ENCODE measurements around the gene KCNC3.

KCNC3 gene

GRCh38 chr19:50280074-50280473 lies 49.1 kb downstream of the KCNC3 start:
- no peak for DNase-seq (ENCODE audit: low read depth in 2 of 3, low spot score in 1 of 3)

- no peak for DNase-seq (ENCODE audit: low read depth in 2 of 3, low spot score in 1 of 3)
These were observed 51.1 kb downstream of the KCNC3 start for GRCh38 chr19:50277966-50278580.

GRCh38 chr19:50276370-50277063 lies 52.7 kb downstream of the KCNC3 start:
- DNase-seq (ENCODE audit: low read depth in 2 of 3, low spot score in 1 of 3): no peak

- DNase-seq (ENCODE audit: low read depth in 2 of 3, low spot score in 1 of 3): no peak
These were observed 53.4 kb downstream of the KCNC3 start for GRCh38 chr19:50275577-50276368.

GRCh38 chr19:50273821-50274220 lies 55.4 kb downstream of the KCNC3 start:
- no peak for DNase-seq (ENCODE audit: low read depth in 2 of 3, low spot score in 1 of 3)

GRCh38 chr19:50272263-50272897 lies 56.8 kb downstream of the KCNC3 start:
- no peak for DNase-seq (ENCODE audit: low read depth in 2 of 3, low spot score in 1 of 3)

- no peak for DNase-seq (ENCODE audit: low read depth in 2 of 3, low spot score in 1 of 3)
These were observed 59.5 kb downstream of the KCNC3 start for GRCh38 chr19:50269653-50270052.

- DNase-seq (ENCODE audit: low read depth in 2 of 3, low spot score in 1 of 3): no peak
These were observed 60.7 kb downstream of the KCNC3 start for GRCh38 chr19:50268501-50268900.

- no peak for DNase-seq (ENCODE audit: low read depth in 2 of 3, low spot score in 1 of 3)
These were observed 61.1 kb downstream of the KCNC3 start for GRCh38 chr19:50268041-50268440.

GRCh38 chr19:50266896-50267295 lies 62.3 kb downstream of the KCNC3 start:
- peak in 2 of 3 donors; percentile 16 to 20 for DNase-seq (ENCODE audit: low read depth in 2 of 3, low spot score in 1 of 3)

- no peak for DNase-seq (ENCODE audit: low read depth in 2 of 3, low spot score in 1 of 3)
These were observed 63.1 kb downstream of the KCNC3 start for GRCh38 chr19:50266041-50266440.

- no peak for DNase-seq (ENCODE audit: low read depth in 2 of 3, low spot score in 1 of 3)
These were observed 64.5 kb downstream of the KCNC3 start for GRCh38 chr19:50264483-50265186.

- no peak for DNase-seq (ENCODE audit: low read depth in 2 of 3, low spot score in 1 of 3)
These were observed 66.0 kb downstream of the KCNC3 start for GRCh38 chr19:50263176-50263575.

Data from stimulated activated CD4-positive, alpha-beta T cell treated with anti-CD3 and anti-CD28 coated beads, Interleukin-12 subunit alpha, Interleukin-12 subunit beta, amount 100 ng/mL, for 48 hours (primary cell).